Keratinocyte (primary cell): Measurements from ENCODE around the gene CLEC18A.

ENCODE experiments used
- CTCF ChIP-seq, 3 experiments: IDR thresholded peaks in 1 of 3; conservative IDR thresholded peaks in 1 of 3; optimal IDR thresholded peaks in 1 of 3; 2 replicates in 2 of 3; 3 replicates in 1 of 3; pipeline versions ENCODE3 to v1.5.1; 2011; ENCODE audit warnings: low read length in 3 of 3, mild to moderate bottlenecking in 3 of 3, moderate library complexity in 2 of 3, control low read depth in 1 of 3, inconsistent platforms in 1 of 3; ENCODE audit not compliant: insufficient read depth in 2 of 3; ENCODE audit errors: extremely low read depth in 1 of 3
- EZH2 ChIP-seq: IDR thresholded peaks from one replicate; pipeline ENCODE4 v1.6.1; 2012; ENCODE audit warnings: inconsistent platforms, mild to moderate bottlenecking, low read length, moderate library complexity

GRCh38 chr16:69909043-69909442 lies 42.1 kb upstream of the CLEC18A start:
- no peak for TF ChIP-seq CTCF (optimal IDR thresholded peaks at IDR 0.05 in 1 of 3, IDR thresholded peaks at IDR 0.05 in 1 of 3, conservative IDR thresholded peaks at IDR 0.05 in 1 of 3; ENCODE audit: extremely low read depth in 1 of 3, insufficient read depth in 2 of 3, low read length in 3 of 3)
- TF ChIP-seq EZH2 = no peak
